Thoracic aorta (tissue), 2 donors: ENCODE results near the gene EEF1AKMT3. TPM values are rescaled to one million over a fixed set of nuclear protein-coding genes. Genes with fewer than 3 reads are reported as not detected.

Experiments
- ATAC-seq: fragments of 150-250 bp; one replicate; pipeline ENCODE4 v1.8.0; 2017; ENCODE audit warnings: low read depth; ENCODE audit not compliant: insufficient number of reproducible peaks, low FRiP score
- DNase-seq: peaks from one replicate; pipeline ENCODE4 v3.0.0-alpha.2; 2020; ENCODE audit warnings: low spot score
- H3K27ac ChIP-seq, 2 donors: fragments of 200-600 bp; sonication (generic); 1 replicate in 1 of 2; 2 replicates in 1 of 2; pipeline ENCODE4 v1.5.1; 2016; ENCODE audit warnings: mild to moderate bottlenecking in 2 of 2, moderate library complexity in 2 of 2
- H3K27me3 ChIP-seq: fragments of 200-600 bp; sonication (generic); replicated peaks from 2 replicates; pipeline ENCODE4 v1.6.0; 2016; ENCODE audit warnings: mild to moderate bottlenecking; ENCODE audit not compliant: insufficient read depth
- H3K36me3 ChIP-seq: fragments of 200-600 bp; sonication (generic); one replicate; pipeline ENCODE4 v1.5.1; 2016
- H3K4me1 ChIP-seq, 2 donors: fragments of 200-600 bp; sonication (generic); 1 replicate in 1 of 2; 2 replicates in 1 of 2; pipeline versions ENCODE4 v1.5.1 to v1.6.0; 2016; ENCODE audit warnings: low read depth in 2 of 2, mild to moderate bottlenecking in 1 of 2; ENCODE audit not compliant: control insufficient read depth in 1 of 2
- H3K4me3 ChIP-seq: fragments of 200-600 bp; sonication (generic); 2 replicates; pipeline ENCODE4 v1.5.1; 2016; ENCODE audit warnings: mild to moderate bottlenecking
- H3K9me3 ChIP-seq: fragments of 200-600 bp; sonication (generic); 2 replicates; pipeline ENCODE4 v1.5.1; 2016
- total RNA-seq, 2 donors: library from RNA; depleted of rRNA; stranded (reverse); fragments of >200 nt; gene quantifications; one replicate each; pipeline versions ENCODE4 v1.1.0 to v1.2.3, GENCODE V29; 2016
- TF ChIP-seq, protein P1 (sequence below): fragments of 200-600 bp; sonication (generic); IDR thresholded peaks from one replicate; pipeline ENCODE4 v1.5.1; 2019; ENCODE audit warnings: antibody characterized with exemption

The EEF1AKMT3 gene
- total RNA-seq, 2 donors from 2014 or later = 7.0 to 9.7 TPM

DNA sequence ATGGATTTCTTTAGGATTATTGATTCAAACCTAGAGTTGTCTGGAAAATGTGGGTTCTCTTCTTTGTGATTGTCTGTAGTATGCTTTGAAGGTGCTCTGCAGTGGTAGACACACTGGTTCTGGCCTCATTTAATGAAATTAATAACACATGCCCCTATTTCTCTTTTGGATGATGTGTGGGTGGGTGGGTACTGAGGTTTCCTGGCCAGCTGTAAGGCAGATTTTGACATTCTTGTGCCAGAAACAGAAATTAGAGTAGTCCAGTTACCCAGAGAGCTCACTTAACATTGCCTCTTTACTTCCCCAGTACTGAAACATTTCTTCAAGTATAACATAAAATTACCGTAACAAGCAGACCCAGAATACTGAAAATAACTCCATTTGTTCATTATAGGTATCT lies 24.6 kb downstream of the EEF1AKMT3 start:
- TF ChIP-seq, protein P1, sequence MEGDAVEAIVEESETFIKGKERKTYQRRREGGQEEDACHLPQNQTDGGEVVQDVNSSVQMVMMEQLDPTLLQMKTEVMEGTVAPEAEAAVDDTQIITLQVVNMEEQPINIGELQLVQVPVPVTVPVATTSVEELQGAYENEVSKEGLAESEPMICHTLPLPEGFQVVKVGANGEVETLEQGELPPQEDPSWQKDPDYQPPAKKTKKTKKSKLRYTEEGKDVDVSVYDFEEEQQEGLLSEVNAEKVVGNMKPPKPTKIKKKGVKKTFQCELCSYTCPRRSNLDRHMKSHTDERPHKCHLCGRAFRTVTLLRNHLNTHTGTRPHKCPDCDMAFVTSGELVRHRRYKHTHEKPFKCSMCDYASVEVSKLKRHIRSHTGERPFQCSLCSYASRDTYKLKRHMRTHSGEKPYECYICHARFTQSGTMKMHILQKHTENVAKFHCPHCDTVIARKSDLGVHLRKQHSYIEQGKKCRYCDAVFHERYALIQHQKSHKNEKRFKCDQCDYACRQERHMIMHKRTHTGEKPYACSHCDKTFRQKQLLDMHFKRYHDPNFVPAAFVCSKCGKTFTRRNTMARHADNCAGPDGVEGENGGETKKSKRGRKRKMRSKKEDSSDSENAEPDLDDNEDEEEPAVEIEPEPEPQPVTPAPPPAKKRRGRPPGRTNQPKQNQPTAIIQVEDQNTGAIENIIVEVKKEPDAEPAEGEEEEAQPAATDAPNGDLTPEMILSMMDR = no peak
- H3K36me3 ChIP-seq = peaks cover 41% of the 10 kb centered on the region
- no peak overlapping the region for H3K4me3 ChIP-seq
- H3K27me3 ChIP-seq = no peaks in the 10 kb centered on the region
- DNase-seq = no peak
- no peak for ATAC-seq
- H3K4me1 ChIP-seq = no peaks in the 10 kb centered on the region
- no peak overlapping the region for H3K27ac ChIP-seq
- no peaks in the 10 kb centered on the region for H3K9me3 ChIP-seq

DNA sequence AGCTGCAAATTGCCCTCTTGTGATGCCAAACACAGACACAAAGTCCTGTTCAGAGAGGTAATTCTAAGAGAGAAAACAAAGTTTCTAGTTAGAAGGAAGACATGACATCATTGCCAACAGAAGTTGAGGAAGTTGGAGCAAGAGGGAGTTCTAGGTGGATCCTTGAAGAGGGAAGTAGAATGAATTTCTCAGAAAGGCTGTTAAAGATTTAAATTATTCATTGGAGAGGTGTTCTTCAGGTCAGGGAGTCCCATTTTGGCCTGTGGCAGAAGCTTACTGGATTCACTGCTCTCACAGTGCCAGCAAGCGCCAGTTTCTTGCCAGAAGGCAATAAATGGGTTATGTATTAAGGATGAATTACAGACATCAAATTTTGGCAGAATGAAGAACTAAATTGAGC lies 25.5 kb downstream of the EEF1AKMT3 start:
- H3K27ac ChIP-seq = no peak overlapping the region
- no peak for ATAC-seq

DNA sequence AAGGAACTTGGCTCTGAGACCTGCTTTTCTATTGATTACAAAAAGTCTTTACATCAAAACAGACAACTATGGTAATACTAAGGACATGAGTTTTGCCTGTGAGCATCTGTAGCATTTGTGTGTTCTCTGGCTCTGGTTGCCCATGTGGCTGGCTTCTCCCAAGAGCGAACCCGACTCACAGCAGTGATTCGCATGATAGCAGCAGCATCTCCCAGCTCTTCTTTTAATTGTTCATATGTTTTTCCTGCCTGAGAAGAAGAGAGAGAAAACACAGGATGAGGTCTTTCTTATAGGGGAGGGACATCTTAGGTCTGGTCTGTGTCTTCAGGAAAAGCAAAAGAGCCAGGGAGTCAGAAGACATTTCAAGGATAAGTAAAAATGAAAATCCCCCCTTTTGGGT lies 28.6 kb downstream of the EEF1AKMT3 start:
- Histone ChIP-seq H3K9me3 (no peaks in the 10 kb centered on the region), H3K4me1 (peaks cover 0 to 8% of the 10 kb centered on the region in 2 donors), H3K27me3 (no peaks in the 10 kb centered on the region), H3K36me3 (peaks cover 32% of the 10 kb centered on the region), H3K4me3 (no peak overlapping the region), H3K27ac (no peak overlapping the region)
- DNase-seq (no peak), ATAC-seq (no peak)
- TF ChIP-seq, protein P1 = no peak

More for the DNA sequence above, 25.5 kb downstream of the EEF1AKMT3 start:
- Histone ChIP-seq H3K4me3 (no peak overlapping the region), H3K9me3 (no peaks in the 10 kb centered on the region), H3K36me3 (peaks cover 43% of the 10 kb centered on the region), H3K4me1 (peaks cover 0 to under 1% of the 10 kb centered on the region in 2 donors), H3K27me3 (no peaks in the 10 kb centered on the region)
- TF ChIP-seq, protein P1 = no peak
- DNase-seq = no peak

DNA sequence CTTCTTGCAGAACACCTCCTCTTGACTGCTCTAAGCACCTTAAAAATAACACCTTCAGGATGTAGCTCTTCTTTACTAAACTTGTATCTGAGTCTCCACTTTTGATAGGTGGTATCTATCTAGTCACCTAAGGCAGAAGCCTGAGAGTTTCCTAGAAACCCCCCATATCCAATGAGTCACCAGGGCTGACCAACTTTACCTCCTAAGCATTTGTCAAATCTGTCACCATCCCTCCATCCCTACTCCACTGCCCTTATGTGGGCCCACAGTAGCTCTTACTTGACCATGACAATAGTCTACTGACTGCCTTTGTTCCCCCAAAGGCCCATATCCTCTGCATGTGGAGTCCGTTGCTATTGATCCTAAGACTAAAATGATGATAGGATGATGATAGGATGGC lies 30.2 kb downstream of the EEF1AKMT3 start:
- Histone ChIP-seq H3K36me3 (peaks cover 42% of the 10 kb centered on the region), H3K4me3 (no peak overlapping the region), H3K27ac (no peak overlapping the region), H3K4me1 (peaks cover 0 to 8% of the 10 kb centered on the region in 2 donors), H3K27me3 (no peaks in the 10 kb centered on the region), H3K9me3 (no peaks in the 10 kb centered on the region)
- ATAC-seq = no peak
- no peak for DNase-seq
- TF ChIP-seq, protein P1 = no peak

DNA sequence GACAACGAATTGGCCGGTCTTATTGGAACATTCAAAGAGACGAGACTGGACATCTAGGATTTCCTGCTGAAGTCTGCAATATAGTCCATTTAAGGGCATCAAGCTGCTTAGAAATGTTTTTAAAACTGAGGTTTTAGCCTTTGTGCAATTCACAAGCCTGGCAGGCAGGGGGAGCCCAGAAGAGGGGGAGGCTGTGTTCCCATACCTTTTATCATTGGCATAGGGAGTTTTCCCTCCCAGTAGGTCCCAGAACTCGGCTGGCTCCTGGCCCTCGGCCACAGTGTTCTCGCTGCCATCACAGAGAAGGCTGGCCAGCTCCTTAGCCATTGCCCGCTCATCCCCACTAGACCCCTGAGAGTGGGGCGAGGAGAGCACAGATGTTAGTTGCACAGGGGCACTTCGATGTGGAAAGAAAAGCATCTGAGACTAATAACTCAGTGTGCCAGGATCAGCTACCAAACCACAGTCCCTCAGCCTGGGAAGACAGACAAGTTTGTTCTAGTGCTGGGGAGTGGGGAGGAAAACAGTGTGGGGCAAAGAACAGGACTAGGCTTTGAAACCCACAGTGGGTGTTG lies 31.0 kb downstream of the EEF1AKMT3 start:
- ATAC-seq (peak; percentile 76), DNase-seq (peak; percentile 22)
- Histone ChIP-seq H3K27me3 (no peaks in the 10 kb centered on the region), H3K27ac (no peak overlapping the region), H3K9me3 (no peaks in the 10 kb centered on the region), H3K36me3 (peaks cover 50% of the 10 kb centered on the region), H3K4me3 (no peak overlapping the region), H3K4me1 (peaks cover 0 to 8% of the 10 kb centered on the region in 2 donors)
- TF ChIP-seq, protein P1 = peak; percentile 83
